GM19035 (cell line): ENCODE data around the gene TLE2.
"Not testable (repeated sequence)": the region's sequence is repeated elsewhere in the genome, so short reads cannot be mapped to it uniquely, and the experiment has no call there.

Source experiments
- ATAC-seq: cut with Tn5 transposase; IDR thresholded peaks from one replicate; pipeline ENCODE4 v1.9.1; 2021; ENCODE audit not compliant: unreplicated experiment

The TLE2 gene

GRCh38 chr19:3038214-3038613 is 9.1 kb upstream of the TLE2 start:
- ATAC-seq: no peak

- not testable (repeated sequence) for ATAC-seq
These were observed 8.0 kb upstream of the TLE2 start for GRCh38 chr19:3036977-3037544.

GRCh38 chr19:3036119-3036976 is 7.3 kb upstream of the TLE2 start:
- peak; percentile 63 for ATAC-seq

GRCh38 chr19:3035542-3036118 is 6.5 kb upstream of the TLE2 start:
- ATAC-seq: peak; percentile 87

GRCh38 chr19:3034656-3035541 is 5.8 kb upstream of the TLE2 start:
- ATAC-seq: peak; percentile 4

- ATAC-seq: no peak
These were observed 5.3 kb upstream of the TLE2 start for GRCh38 chr19:3034406-3034655.

- ATAC-seq: no peak
These were observed 4.7 kb upstream of the TLE2 start for GRCh38 chr19:3033595-3034405.

- ATAC-seq: no peak
These were observed 2.5 kb upstream of the TLE2 start for GRCh38 chr19:3031607-3031867.

GRCh38 chr19:3028305-3029064 is 595 bp downstream of the TLE2 start:
- ATAC-seq: no peak

- ATAC-seq: no peak
These were observed 1.1 kb downstream of the TLE2 start for GRCh38 chr19:3027981-3028304.

- ATAC-seq: no peak
These were observed 1.8 kb downstream of the TLE2 start for GRCh38 chr19:3027292-3027691.

- ATAC-seq: no peak
These were observed 2.3 kb downstream of the TLE2 start for GRCh38 chr19:3026768-3027167.

GRCh38 chr19:3025549-3025886 is 3.6 kb downstream of the TLE2 start:
- no peak for ATAC-seq

- no peak for ATAC-seq
These were observed 4.1 kb downstream of the TLE2 start for GRCh38 chr19:3024870-3025548.

- no peak for ATAC-seq
These were observed 4.6 kb downstream of the TLE2 start for GRCh38 chr19:3024509-3024869.

- ATAC-seq: no peak
These were observed 8.6 kb downstream of the TLE2 start for GRCh38 chr19:3020321-3020960.

GRCh38 chr19:3019211-3019854 is 9.7 kb downstream of the TLE2 start:
- ATAC-seq: no peak

- no peak for ATAC-seq
These were observed 11.2 kb downstream of the TLE2 start for GRCh38 chr19:3017923-3018322.
